SK-N-SH (cell line): Measurements from ENCODE around the gene PLIN4.

Experiments used
- CHD2 ChIP-seq: fragments of 150-350 bp; IDR thresholded peaks from 2 replicates; pipeline ENCODE4 v1.6.1; 2018; ENCODE audit warnings: low read length; ENCODE audit not compliant: partially characterized antibody
- EP300 ChIP-seq, 2 experiments: IDR thresholded peaks; 2 replicates each; pipeline versions ENCODE4 v1.4.0 to v1.6.1; 2012; ENCODE audit warnings: borderline replicate concordance in 1 of 2, low read depth in 1 of 2, low read length in 1 of 2
- EZH2phosphoT487 ChIP-seq: fragments of 200-600 bp; sonication (generic); IDR thresholded peaks from 2 replicates; pipeline ENCODE4 v1.6.1; 2017; ENCODE audit warnings: low read depth, mixed run types, mild to moderate bottlenecking, antibody characterized with exemption, moderate library complexity, borderline replicate concordance
- MXI1 ChIP-seq: IDR thresholded peaks from 2 replicates; pipeline ENCODE4 v1.6.1; 2012; ENCODE audit warnings: mild to moderate bottlenecking, low read depth, low read length, improper control_type of control experiment
- POLR2AphosphoS5 ChIP-seq: IDR thresholded peaks from 2 replicates; pipeline ENCODE4 v1.6.1; 2012; ENCODE audit warnings: low read depth, low read length
- RAD21 ChIP-seq: IDR thresholded peaks from 2 replicates; pipeline ENCODE4 v1.6.1; 2012; ENCODE audit warnings: mild to moderate bottlenecking, low read length
- SIN3A ChIP-seq: IDR thresholded peaks from 2 replicates; pipeline ENCODE4 v1.6.1; 2012; ENCODE audit warnings: low read depth, mild to moderate bottlenecking, low read length, moderate library complexity, borderline replicate concordance
- TAF1 ChIP-seq: IDR thresholded peaks from 2 replicates; pipeline ENCODE4 v1.6.1; 2012; ENCODE audit warnings: low read depth, mild to moderate bottlenecking, low read length, moderate library complexity, borderline replicate concordance
- TCF12 ChIP-seq: IDR thresholded peaks from 2 replicates; pipeline ENCODE4 v1.4.0; 2012
- YY1 ChIP-seq: IDR thresholded peaks from 2 replicates; pipeline ENCODE4 v1.4.0; 2012; ENCODE audit warnings: low read depth, mild to moderate bottlenecking
- TF ChIP-seq, protein P1 (sequence below): fragments of 200-600 bp; sonication (generic); IDR thresholded peaks from 2 replicates; pipeline ENCODE4 v1.6.1; 2017; ENCODE audit warnings: antibody characterized with exemption, mild to moderate bottlenecking, moderate library complexity
- TF ChIP-seq, protein P2 (sequence below): IDR thresholded peaks from 2 replicates; pipeline ENCODE4 v1.6.1; 2012; ENCODE audit warnings: mild to moderate bottlenecking, low read depth, low read length, moderate library complexity
- TF ChIP-seq, protein P3 (sequence below): IDR thresholded peaks from 2 replicates; pipeline ENCODE4 v1.4.0; 2012; ENCODE audit warnings: low read depth

DNA sequence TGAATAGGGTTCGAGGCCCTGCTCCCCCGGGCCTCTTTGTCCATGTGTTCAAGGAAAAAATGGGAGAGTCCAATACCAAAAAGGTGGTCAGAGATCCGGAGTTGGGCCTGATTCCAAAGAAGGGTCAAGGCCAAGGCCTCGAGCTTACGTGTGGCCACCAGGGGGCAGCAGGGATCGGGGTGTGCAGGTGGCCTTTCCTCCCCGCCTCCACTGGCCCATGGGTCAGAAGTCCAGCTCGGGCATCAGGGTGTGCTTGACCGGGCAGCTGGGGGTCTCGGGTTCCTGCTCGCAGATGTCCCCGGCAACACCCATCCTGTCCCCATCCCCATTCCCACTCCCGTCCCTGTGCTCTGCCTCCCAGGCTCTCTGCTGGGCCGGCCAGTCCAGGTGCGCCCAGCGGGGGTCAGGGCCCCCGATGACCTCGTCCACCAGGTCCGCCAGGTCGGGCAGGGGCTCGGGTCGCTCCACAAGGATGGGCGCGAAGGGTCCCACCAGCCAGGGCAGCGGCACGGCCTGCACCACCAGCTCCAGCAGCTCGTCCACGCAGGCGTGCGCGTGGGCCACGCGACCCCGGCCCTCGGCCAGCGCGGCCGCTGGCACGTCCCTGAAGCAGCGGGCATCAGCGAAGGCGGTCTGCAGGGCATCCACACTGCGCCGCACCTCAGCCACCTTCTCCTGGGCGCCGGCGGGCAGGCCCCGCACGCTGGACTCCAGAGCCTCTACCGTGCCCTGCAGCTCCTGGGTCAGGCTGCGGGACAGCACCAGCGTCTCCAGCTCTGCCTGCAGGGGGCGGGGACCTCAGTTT is 5.2 kb upstream of the PLIN4 start:
- no peak for TF ChIP-seq EP300 (IDR thresholded peaks at IDR 0.05; ENCODE audit: borderline replicate concordance in 1 of 2, low read depth in 1 of 2, low read length in 1 of 2)
- TF ChIP-seq TCF12 = no peak
- TF ChIP-seq TAF1 = no peak
- TF ChIP-seq CHD2 = no peak
- TF ChIP-seq, protein P1, sequence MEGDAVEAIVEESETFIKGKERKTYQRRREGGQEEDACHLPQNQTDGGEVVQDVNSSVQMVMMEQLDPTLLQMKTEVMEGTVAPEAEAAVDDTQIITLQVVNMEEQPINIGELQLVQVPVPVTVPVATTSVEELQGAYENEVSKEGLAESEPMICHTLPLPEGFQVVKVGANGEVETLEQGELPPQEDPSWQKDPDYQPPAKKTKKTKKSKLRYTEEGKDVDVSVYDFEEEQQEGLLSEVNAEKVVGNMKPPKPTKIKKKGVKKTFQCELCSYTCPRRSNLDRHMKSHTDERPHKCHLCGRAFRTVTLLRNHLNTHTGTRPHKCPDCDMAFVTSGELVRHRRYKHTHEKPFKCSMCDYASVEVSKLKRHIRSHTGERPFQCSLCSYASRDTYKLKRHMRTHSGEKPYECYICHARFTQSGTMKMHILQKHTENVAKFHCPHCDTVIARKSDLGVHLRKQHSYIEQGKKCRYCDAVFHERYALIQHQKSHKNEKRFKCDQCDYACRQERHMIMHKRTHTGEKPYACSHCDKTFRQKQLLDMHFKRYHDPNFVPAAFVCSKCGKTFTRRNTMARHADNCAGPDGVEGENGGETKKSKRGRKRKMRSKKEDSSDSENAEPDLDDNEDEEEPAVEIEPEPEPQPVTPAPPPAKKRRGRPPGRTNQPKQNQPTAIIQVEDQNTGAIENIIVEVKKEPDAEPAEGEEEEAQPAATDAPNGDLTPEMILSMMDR = peak; percentile 80
- TF ChIP-seq YY1 = no peak
- TF ChIP-seq SIN3A = no peak
- TF ChIP-seq, protein P2, sequence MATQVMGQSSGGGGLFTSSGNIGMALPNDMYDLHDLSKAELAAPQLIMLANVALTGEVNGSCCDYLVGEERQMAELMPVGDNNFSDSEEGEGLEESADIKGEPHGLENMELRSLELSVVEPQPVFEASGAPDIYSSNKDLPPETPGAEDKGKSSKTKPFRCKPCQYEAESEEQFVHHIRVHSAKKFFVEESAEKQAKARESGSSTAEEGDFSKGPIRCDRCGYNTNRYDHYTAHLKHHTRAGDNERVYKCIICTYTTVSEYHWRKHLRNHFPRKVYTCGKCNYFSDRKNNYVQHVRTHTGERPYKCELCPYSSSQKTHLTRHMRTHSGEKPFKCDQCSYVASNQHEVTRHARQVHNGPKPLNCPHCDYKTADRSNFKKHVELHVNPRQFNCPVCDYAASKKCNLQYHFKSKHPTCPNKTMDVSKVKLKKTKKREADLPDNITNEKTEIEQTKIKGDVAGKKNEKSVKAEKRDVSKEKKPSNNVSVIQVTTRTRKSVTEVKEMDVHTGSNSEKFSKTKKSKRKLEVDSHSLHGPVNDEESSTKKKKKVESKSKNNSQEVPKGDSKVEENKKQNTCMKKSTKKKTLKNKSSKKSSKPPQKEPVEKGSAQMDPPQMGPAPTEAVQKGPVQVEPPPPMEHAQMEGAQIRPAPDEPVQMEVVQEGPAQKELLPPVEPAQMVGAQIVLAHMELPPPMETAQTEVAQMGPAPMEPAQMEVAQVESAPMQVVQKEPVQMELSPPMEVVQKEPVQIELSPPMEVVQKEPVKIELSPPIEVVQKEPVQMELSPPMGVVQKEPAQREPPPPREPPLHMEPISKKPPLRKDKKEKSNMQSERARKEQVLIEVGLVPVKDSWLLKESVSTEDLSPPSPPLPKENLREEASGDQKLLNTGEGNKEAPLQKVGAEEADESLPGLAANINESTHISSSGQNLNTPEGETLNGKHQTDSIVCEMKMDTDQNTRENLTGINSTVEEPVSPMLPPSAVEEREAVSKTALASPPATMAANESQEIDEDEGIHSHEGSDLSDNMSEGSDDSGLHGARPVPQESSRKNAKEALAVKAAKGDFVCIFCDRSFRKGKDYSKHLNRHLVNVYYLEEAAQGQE = no peak
- TF ChIP-seq MXI1 = no peak
- TF ChIP-seq, protein P3, sequence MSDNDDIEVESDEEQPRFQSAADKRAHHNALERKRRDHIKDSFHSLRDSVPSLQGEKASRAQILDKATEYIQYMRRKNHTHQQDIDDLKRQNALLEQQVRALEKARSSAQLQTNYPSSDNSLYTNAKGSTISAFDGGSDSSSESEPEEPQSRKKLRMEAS = no peak
- no peak for TF ChIP-seq EZH2phosphoT487
- no peak for TF ChIP-seq POLR2AphosphoS5
- peak; percentile 34 for TF ChIP-seq RAD21
